GM18873 (cell line): Measurements from ENCODE around the gene OLFML2A.
A peak's percentile ranks its signal among the peaks of the same experiment; 100 is the strongest.
"Not testable (repeated sequence)": the region's sequence is repeated elsewhere in the genome, so short reads cannot be mapped to it uniquely, and the experiment has no call there.

ENCODE experiments used
- ATAC-seq: cut with Tn5 transposase; IDR thresholded peaks from one replicate; pipeline ENCODE4 v1.9.1; 2021; ENCODE audit warnings: mild to moderate bottlenecking, moderate library complexity, moderate number of reproducible peaks; ENCODE audit not compliant: unreplicated experiment, low FRiP score

Gene OLFML2A

DNA sequence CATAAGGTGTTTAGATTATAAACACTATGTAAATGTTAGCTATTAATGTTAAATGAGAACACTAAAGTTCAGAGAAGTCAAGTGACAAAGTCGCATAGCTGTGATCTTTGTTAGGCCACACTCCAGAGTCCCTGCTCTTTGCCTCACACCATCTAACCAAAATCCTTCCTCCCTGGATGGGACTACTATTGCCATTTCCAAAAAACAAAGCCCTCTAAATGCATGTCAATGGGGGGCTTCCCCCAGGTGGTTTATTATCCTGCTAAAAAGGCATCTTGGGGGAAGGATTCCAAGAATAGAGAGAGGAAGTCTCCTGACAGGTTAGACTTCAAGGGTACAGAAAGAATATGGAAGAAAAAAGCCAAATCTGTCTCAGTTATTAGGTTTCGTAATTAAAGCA, 16.2 kb upstream of the OLFML2A start:
- no peak for ATAC-seq

DNA sequence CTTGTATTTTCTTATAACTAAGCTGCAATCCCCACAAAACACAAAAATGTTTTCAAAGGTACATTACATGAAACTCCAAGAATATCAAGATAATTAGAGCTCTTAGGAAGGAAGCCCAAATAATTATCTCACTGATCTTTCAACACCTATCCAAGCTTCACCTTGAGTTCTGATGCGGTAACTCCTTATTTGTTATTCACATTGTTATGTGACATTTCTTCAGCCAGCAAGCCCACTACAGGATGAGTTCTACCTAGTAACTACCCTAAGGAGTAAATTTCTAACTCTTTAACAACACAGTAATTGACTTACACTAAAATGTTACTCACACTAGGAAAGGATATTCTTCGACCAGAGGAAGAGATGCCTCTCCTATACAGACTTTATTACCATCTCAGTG, 15.7 kb upstream of the OLFML2A start:
- no peak for ATAC-seq

DNA sequence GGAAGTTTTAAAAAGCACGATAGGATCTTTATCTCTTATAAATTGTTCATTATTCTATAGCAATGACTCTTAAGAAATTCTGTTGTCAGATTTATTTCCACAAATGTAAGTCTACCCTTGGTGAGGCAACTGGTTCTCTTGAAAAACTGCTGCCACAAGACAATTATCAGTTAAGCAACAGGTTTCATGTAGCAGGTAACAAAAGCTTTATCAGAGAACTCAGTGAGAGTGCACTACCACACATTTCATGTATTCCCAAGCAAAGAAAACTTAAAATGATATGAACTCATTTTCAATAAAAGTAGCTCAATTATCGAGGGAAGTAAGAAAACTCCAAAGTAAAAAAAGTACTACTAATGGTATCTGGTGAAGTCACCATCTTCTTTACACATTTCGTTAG, 15.2 kb upstream of the OLFML2A start:
- no peak for ATAC-seq

DNA sequence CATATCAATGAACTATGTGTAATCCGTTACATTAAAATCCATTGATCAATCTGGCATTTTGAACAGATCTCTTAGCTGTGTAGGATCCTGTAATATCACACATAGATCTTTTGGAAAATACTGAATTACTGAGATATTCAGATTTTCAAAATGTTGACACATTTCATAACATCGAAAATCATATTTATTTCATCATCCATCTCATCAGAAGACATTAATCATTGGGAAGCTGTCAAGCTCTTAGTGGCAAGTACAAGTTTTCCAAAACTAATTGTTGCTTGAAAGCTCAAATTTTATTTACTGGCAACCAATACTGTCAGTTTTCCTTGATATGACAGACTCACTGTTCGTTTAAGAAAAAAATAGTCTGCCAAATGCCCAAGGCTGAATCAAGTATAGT, 14.3 kb upstream of the OLFML2A start:
- ATAC-seq = no peak

DNA sequence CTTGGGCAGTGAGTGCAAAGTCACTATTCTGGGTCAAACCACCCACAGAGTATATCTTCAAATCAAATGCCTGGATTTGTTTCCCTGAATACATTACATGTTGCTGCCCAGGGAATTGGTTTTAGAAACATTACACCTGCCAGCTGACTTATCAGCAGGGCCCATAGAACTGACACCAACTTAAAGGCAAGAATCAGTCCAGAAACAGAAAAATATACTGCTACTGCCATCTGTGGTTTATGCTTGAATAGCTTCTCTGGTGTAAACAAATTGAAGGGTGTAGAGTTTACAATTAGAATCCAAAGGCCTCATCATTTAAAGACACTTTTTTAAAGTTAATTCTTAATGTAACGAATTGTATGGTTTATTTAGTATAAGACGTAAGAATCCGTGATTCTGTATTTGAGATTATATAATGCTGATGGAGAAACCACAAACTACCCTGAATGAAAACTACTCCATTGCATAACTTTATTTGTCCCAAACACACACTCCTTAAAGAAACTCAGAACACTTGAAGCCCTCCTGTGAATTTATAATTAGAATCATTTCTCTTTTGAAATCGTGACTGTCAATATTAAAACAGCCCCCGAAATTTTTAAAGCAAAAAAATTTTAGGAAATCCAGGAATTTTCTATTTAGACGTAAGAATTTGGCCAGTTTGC, 12.0 kb upstream of the OLFML2A start:
- no peak for ATAC-seq

DNA sequence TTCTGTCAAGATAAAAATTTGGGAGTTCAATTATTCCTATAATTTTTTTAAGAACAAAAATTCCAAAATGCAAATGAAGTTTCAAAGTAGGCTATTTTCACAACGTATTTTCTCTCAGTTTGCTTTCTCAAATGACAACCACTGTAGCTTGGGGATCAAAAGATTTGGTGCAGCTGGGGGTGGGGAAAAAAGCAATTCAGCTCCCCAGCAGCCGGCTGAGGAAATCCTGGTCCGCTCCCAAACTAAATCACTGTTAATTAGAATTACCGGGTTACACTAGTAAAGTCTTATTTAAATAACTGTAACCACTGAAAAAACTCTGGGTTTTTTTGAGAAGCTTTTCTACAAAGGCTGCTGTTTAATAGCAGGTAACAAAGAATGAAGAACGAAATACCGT, 11.5 kb upstream of the OLFML2A start:
- no peak for ATAC-seq

DNA sequence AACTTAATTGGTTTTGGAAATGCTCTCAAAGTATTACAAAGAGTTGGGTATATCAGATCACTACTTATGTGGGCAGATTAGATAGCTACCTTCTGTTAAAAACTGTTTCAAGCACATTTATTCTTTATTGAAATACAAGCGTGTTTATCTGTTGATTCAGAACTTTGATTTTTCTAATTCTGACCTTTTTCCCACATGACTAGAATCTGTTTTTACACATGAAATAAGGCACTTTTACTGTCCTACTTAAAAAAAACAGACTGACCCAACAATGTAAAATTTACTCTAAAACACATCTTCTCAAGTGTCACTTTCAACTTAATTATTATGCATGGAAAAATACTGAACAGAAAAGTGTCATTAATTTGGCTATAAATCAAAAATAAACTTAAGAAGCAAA, 10.6 kb upstream of the OLFML2A start:
- ATAC-seq = no peak

DNA sequence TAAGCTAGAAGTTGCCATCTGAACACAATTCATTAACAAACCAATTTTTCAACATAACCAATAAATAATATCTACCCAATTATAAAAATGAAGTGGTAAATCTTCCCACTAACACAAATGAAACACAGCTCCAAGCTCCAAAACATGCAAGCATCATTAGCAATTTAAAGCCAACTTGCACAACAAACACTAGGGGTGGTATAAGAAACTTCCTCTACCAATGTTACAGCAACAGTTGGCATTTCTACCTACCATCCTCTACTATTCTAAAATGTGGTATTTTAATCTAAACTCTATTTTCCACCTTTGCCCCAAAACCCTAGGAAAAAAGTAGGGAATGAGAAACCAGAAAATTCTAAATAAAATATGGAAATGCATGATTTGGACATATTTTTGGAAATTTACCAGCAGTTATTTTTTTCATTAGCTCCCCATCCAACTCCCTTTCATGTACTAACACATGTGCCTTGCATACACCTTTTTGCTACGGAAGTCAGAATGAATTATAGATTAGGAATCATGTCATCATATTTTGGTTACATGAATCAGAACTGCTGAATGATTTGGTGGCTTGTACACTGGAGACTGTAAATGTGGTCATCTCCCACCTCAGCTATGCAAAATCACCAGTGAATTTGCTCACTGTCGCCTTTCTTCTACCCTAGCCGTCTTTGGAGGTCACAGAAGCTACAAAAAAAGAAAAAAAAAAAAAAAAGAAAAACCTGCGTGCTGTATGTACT, 9.9 kb upstream of the OLFML2A start:
- ATAC-seq = no peak

DNA sequence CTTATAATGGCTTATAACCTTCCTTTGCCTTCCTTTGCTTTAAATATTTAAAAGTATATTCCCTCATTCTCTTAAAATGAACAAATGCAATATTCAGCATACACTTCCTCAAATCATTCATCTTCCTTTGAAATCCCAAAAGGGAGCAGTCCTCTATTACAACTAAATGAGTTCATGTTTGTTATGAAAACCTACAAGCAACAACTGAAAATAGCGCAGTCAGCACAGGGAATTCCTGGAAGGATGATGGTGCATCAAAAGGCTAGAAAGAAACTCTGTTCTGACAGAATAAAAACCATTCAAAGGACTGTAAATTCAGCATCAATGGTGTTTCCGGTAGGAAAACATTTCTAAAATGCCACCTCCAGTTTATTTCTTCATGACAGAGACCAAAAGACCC, 9.1 kb upstream of the OLFML2A start:
- no peak for ATAC-seq

DNA sequence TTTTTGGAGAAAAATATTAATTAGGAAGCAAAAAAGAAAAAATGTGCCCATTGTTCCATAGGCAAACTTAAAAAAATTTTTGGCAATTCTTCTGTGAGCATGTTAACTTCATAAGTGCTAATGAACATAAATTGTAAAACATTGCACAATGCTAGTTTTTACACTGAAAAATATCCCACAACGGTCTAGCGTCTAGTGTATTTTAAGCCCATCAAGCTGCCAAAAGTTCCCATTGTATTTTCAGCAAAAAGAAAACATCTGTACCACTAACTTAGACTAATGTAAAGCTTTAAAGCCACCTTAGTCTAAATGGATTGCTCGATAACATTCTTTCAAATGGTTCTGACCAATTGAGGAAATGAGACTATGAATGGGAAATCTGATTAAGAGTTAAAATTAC, 8.6 kb upstream of the OLFML2A start:
- no peak for ATAC-seq

DNA sequence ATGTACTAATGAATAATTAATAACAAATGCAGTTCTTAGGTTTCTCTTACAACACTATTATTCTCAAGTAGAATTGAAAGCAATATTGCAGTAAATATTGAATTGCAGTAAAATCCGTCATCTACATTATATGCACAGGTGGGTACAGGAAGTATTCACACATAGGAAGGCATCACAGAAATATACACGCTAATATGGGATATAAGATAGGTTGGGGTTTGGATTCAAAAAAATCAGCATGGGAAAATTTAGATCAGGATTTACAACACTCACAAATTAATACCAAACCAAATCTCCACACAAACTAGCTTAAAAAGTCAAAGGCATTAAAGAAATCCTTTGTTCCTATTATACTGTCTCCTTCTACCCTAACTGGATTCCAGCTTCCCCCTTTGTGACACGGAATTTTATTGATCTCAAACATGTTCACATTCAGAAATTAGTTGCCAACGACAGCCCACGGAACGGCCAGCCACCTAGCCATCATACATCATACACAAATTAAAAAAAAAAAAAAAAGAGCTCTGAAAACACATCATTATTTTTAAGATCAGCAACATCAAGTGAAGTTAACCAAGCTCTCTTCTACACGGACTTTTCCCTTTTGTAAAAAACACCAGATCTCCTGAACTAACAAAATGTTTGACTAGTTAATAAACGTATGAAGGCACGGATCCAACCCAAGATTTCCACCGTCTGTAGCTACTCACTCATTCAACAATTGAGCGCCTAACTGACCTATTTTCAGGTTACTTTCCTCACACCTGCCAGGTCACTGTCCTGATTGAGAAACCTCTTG, 8.0 kb upstream of the OLFML2A start:
- no peak for ATAC-seq

DNA sequence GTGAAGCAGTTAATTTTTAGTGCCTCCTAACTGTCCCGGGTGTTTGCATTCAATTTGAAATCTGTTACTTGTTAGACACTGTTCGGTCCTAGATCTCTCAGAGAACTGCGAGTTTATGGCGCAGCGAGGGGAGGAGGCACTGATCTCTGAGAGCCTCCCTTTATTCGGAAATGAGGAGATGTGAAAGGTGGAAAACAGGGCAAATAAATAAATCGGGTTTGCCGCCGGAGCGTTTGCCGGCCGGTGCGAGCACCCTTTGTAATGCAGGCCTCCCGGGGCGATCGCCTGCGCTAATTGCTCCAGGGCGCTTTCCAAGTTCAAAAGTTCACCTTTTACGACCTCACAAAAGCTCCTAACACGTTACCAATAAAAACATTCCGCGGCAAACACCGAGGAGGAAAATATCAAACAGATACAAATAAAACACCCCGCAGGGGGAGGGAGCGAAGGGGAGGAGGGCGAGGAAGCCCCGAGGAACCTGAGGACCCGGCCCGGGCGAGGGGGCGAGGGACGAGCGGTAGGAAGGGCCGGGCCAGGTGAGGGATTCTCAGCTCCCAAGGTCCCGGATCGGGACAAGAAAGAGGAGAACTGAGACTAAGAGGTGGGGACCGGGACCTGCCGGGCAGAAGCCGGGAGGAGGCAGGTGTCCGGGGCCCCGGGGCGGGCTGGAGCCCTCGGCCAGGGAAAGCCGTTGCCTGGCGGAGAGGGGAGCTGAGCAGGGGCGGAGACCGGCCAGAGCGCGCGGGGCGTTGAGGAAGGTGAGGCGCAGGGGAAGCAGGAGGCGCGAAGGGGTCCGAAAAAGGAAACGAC, 7.2 kb upstream of the OLFML2A start:
- ATAC-seq = no peak

DNA sequence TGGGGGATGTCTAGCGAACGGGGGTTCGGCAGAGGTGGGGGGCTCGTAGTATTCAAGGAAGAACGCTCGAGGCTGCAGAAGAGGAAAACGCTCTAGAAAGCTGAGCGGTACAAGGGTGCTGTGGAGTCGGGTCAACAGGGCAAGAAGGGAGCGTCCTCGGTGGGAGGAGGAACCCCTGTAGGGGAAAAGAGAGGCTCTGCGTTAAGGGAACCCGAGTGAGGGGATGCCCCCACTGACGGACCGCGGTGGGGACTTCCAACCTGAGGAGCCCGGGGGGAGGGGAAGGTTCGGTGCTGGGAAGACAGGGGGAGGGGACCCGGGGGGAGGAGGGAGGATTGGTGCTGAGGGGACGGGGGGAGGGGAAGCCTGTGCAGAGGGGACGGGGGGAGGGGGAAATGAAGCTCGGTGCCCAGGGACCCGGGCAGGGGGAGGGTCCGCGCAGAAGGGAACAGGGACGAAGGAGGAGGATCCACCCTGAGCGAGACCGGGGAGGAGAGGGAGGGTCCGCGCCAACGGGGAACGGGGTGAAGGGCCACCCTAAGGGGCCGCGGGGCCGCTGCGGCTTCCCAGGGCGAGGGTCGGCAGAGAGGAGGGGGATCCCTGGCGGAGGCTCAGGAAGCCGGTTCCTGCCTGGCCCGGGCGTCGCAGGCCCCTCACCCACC, 6.4 kb upstream of the OLFML2A start:
- ATAC-seq = no peak

DNA sequence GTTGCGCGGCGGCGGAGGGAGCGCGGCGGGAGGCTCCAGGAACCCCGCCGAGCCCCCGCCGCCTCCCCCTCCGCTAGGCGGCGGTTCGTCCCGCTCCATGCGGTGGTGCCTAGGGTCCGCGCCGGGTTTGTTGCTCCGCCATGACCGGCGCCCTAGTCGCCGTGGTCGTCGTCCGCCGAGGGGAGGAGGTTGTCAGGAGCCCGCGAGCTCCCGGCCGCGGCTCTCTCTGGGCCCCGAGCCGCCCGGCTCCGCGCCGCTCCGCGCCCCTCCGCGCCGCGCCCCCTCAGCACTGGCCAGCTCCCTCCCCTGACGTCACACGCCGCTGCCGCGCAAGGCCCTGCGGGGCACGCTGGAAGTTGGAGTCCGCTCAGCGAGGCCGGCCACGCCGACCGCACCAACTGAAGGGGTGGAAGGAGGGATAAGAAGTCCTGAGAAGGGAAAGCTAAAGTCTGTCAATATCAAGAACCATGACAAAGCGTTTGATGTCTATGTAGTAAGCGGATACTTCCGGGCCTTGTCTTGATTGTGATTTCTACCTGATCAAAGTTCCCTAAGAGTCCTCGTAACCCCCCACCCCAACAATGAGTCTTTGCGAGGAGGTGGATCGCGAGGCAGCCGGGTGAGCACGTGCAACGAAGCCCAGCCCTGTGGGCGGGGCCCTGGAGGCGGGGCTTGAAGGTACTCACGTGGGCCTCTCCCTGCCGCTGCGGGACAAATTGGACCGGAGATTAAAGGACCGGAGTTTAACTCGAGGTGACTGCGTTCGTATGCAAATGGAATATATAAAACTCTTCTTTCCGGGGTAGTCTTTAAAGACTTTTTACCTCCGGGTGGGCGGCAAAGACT, 5.7 kb upstream of the OLFML2A start, which contains the start of gene NR6A1:
Gene NR6A1 (minus strand): TSS at position 291 of the 846 bp plus-strand sequence.
- ATAC-seq = peak; percentile 79

DNA sequence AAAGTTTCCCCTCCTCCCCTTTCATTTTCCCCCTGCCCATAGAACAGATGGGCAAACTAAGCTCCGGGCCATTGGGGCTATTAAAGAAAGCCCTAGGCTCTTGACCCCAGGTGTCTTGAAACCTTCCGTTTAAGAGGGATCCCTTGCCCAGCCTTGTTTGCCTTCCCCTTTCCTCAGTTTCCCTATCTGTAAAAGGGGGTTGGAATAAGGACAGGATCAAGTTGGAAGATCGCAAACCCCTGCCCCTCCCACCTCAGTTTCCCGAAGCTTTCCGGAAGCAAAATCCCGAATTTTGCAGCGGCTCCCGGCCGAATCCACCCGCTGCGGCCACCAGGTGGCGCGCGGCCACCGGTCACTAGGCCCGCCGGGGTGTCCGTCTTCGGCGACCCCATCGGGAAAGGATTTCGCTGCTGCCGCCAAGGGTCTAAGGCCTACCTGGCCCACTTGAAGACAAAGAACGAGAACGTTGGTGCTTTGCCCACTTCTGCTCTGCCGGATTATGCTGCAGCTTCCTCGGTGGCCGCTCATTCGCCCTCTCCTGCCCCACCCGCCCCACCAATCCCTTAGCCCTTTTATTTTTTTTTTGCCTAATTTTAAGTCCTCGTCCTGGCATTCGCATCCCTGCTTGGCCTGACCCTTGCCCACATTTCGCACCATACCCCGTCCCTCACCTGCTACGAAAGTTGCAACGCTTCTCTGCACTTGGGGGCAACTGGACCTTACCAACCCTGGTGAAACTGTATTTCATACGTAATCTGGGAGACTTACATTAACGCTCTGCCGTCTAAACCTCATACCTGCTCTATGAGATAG, 4.9 kb upstream of the OLFML2A start:
- no peak for ATAC-seq

DNA sequence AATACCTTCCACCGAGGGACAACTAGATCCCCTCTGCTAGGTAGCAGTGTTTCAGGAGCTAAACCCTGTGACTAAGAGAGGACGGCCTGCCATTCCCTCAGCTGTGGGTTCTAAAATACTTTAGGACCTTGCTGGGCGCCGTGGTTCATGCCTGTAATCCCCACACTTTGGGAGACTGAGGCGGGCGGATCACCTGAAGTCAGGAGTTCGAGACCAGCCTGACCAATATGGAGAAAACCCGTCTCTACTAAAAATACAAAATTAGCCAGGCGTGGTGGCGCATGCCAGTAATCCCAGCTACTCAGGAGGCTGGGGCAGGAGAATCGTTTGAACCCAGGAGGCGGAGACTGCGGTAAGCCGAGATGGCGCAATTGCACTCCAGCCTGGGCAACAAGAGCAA, 4.1 kb upstream of the OLFML2A start:
- not testable (repeated sequence) for ATAC-seq

DNA sequence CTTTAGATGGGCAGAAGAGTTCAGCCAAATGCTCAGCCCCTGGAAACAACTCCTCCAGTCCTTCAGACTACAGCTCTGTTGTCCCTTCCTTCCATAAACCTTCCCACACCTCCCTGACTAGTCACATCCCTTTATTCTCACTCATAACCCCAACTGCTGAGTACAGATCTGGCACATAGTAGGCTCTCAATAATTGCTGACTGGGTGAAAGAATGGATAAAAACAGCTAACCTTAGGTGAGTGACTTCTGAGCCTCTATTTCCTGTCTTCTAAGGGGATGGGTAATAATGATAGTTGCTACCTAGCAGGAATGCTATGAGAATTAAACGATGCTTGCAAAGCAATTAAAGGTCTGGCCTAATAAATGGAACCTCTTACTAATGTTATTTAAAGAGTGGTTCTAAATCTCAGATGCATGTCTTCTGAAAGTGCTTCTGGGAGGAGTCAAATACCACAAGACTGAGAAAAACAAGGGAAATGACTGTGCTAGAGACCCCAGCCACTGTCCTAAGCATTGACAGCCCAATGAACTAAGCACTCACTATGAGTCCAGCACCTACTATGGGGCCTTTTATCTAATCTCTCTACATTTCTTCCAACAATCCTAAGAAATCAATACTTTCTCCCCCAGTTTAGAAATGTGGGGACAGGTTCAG, 3.3 kb upstream of the OLFML2A start:
- ATAC-seq = no peak
